T-helper 17 cell (primary cell): ENCODE measurements around the gene CSF2RB. TPM values are rescaled to one million over a fixed set of nuclear protein-coding genes. Genes with fewer than 3 reads are reported as not detected.
"Not testable (repeated sequence)": the region's sequence is repeated elsewhere in the genome, so short reads cannot be mapped to it uniquely, and the experiment has no call there.

Experiments
- ATAC-seq: fragments of 150-1000 bp; cut with Tn5 transposase; 2 replicates; pipeline ENCODE4 v1.10.0; 2021; ENCODE audit warnings: mild to moderate bottlenecking, moderate library complexity
- DNase-seq, 3 donors: peaks; one replicate each; pipeline versions ENCODE4 v3.0.0 to v3.0.0-alpha.2; 2020 to 2021
- H3K9me3 ChIP-seq: one replicate; pipeline ENCODE4 v1.7.0; 2013; ENCODE audit warnings: low read length, mild to moderate bottlenecking; ENCODE audit not compliant: control insufficient read depth, poor library complexity, severe bottlenecking
- H3K27ac Mint-ChIP-seq: one replicate; pipeline ENCODE4 v1.8.0; 2022; ENCODE audit warnings: mild to moderate bottlenecking, moderate library complexity, mixed read lengths
- H3K27me3 Mint-ChIP-seq: one replicate; pipeline ENCODE4 v1.8.0; 2022; ENCODE audit warnings: mixed read lengths
- H3K36me3 Mint-ChIP-seq: one replicate; pipeline ENCODE4 v1.8.0; 2022; ENCODE audit warnings: low read depth, mixed read lengths
- H3K4me1 Mint-ChIP-seq: one replicate; pipeline ENCODE4 v1.8.0; 2022; ENCODE audit warnings: mild to moderate bottlenecking, mixed read lengths
- H3K4me3 Mint-ChIP-seq: one replicate; pipeline ENCODE4 v1.8.0; 2022; ENCODE audit warnings: mild to moderate bottlenecking, moderate library complexity, mixed read lengths
- total RNA-seq, 4 donors: library from RNA in 2 of 4; stranded (reverse) in 2 of 4; gene quantifications; one replicate each; pipeline ENCODE4 v1.2.3 and lab custom pipeline; 2022 to 2026

Gene CSF2RB
- total RNA-seq, 2 donors from 2014 or later = 5.1 to 8.0 TPM

GRCh38 chr22:36985211-36985889, 71.9 kb downstream of the CSF2RB start:
- Mint-ChIP-seq H3K4me1 (no peaks in the 10 kb centered on the region), H3K27me3 (peaks cover 39% of the 10 kb centered on the region), H3K36me3 (no peaks in the 10 kb centered on the region), H3K4me3 (no peak overlapping the region), H3K27ac (no peak overlapping the region)
- no peak for DNase-seq
- H3K9me3 ChIP-seq = peaks cover 14% of the 10 kb centered on the region
- ATAC-seq = no peak

- H3K36me3 Mint-ChIP-seq = no peaks in the 10 kb centered on the region
- no peak for DNase-seq
- peaks cover 46% of the 10 kb centered on the region for H3K27me3 Mint-ChIP-seq
- peaks cover 14% of the 10 kb centered on the region for H3K9me3 ChIP-seq
- no peak for ATAC-seq
- no peak overlapping the region for H3K27ac Mint-ChIP-seq
- H3K4me3 Mint-ChIP-seq = no peak overlapping the region
- H3K4me1 Mint-ChIP-seq = no peaks in the 10 kb centered on the region
Measured at GRCh38 chr22:36986242-36986821, 72.9 kb downstream of the CSF2RB start.

DNA sequence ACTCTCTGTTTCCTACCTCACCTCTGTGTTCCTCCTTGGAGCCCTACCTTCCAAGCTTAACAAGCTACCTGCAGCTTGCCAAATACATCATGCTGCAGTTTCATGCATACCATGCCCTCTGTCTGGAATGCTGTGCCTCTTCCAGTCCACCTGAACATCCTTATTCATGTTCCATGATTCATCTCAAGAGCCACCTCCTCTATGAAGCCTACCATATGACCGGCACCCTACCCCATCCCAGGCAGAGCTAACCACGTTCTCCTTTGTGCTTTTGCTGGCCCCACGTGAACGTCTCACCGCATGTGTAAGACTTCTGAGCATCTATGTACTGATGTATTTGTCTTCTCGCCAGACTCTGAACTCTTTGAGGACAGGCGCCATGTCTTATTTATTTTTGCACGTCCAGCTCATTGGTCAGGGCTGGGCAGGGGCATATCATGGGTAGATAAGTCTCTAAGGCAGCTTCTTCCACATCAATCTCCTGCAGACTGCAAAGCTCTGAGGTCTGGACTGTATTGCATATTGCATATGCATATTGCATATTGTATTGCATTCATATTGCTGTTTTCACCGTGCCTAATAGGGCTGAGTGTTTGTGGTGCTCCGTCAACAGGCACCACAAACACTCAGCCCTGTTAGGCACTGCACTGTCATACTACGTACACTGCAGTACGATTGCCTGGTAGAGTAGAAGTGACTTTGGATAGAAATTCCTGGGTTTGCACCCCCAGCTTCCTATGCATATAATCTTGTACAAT, 74.8 kb downstream of the CSF2RB start:
- no peaks in the 10 kb centered on the region for H3K4me1 Mint-ChIP-seq
- H3K27me3 Mint-ChIP-seq = peaks cover 40% of the 10 kb centered on the region
- ATAC-seq = no peak
- no peak overlapping the region for H3K4me3 Mint-ChIP-seq
- H3K9me3 ChIP-seq = peaks cover 14% of the 10 kb centered on the region
- no peak for DNase-seq
- H3K36me3 Mint-ChIP-seq = no peaks in the 10 kb centered on the region
- H3K27ac Mint-ChIP-seq = no peak overlapping the region

DNA sequence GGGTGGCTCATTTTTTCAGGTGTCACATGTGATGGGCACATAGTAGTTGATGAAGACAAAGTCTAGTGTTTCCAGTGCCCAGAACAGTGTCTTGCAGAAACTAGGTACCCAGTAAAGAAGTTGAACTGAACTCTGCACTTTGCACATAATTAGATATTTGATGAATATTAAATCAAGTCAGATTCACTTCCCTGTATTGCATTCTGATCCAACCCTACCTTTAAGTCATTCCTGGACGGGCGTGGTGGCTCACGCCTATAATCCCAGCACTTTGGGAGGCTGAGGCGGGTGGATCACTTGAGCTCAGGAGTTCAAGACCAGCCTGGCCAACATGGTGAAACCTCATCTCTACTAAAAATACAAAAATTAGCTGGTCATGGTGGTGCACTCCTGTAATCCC, 75.6 kb downstream of the CSF2RB start:
- not testable (repeated sequence) for H3K27ac Mint-ChIP-seq, DNase-seq, ATAC-seq, H3K36me3 Mint-ChIP-seq, H3K4me3 Mint-ChIP-seq, H3K4me1 Mint-ChIP-seq
- H3K9me3 ChIP-seq = peaks cover 14% of the 10 kb centered on the region
- peaks cover 43% of the 10 kb centered on the region for H3K27me3 Mint-ChIP-seq

Other genes starting within 250 kb of the CSF2RB start
- not detected for gene CACNG2, start 209.9 kb upstream of the CSF2RB start, total RNA-seq
- 10 to 100 TPM; 14.7 to 20.7 TPM for gene IFT27, start 137.5 kb upstream of the CSF2RB start, total RNA-seq
- gene PVALB, start 96.6 kb upstream of the CSF2RB start, total RNA-seq = 1 to 10 TPM in 1 of 2 donors, not detected in 1; 7.4 TPM
- gene NCF4, start 52.6 kb upstream of the CSF2RB start, total RNA-seq = 10 to 100 TPM; 31.7 to 37.1 TPM
- 10 to 100 TPM in 1 of 2 donors, under 1 TPM in 1; 0.60 to 10.7 TPM for gene TST, start 105.8 kb downstream of the CSF2RB start, total RNA-seq
- gene MPST, start 106.1 kb downstream of the CSF2RB start, total RNA-seq = 10 to 100 TPM in 1 of 2 donors, 1 to 10 TPM in 1; 6.4 to 12.3 TPM
- gene KCTD17, start 138.1 kb downstream of the CSF2RB start, total RNA-seq = 10 to 100 TPM; 26.1 to 31.5 TPM
- gene TMPRSS6, start 196.1 kb downstream of the CSF2RB start, total RNA-seq = under 1 TPM; 0.31 to 0.92 TPM
- gene IL2RB, start 236.3 kb downstream of the CSF2RB start, total RNA-seq = 100 to 1,000 TPM in 1 of 2 donors, 10 to 100 TPM in 1; 76.4 to 107 TPM